Measurements from ENCODE around the gene SSBP3. TPM values are rescaled to one million over a fixed set of nuclear protein-coding genes. Genes with fewer than 3 reads are reported as not detected.

The SSBP3 gene
- total RNA-seq, 4 donors from 2014 or later, result 28.7 to 162 (median 37.0) TPM

DNA sequence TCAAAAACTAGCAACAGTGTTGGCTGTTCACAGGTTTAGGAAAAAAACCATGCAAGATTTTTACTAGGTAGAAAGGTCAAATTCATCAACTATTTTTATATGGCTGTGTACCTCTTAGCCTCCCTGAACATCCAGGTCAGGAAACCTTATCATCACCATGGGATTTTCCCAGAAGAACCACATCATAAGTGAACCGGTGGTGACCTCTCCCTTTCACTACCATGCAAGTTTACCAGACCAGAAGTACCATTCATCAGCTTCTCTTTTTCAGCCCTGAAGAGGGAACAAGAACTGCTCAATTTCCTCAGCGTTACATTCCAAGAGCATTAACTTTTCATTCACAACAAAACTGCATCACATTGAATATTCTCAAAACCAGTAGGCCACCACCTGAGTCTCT, 5.9 kb downstream of the SSBP3 start:
- Histone ChIP-seq H3K27ac (no peak overlapping the region), H3K4me1 (peaks cover 4 to 39% (median 26%) of the 10 kb centered on the region in 4 donors), H3K36me3 (peaks cover 0 to 31% (median 11%) of the 10 kb centered on the region in 4 donors), H3K27me3 (no peaks in the 10 kb centered on the region), H3K9me3 (no peaks in the 10 kb centered on the region), H3K4me3 (no peak overlapping the region)
- intact Hi-C loops (cut with DNase I; ENCODE audit: low total_unique reads), result loop anchor here (10.0 kb wide), 1 partner anchor 76 kb away; no protein-coding TSS in a partner anchor
- WGBS, 2 donors (ENCODE audit: low coverage in 1 of 2), result 75 to 79% methylated on average over 2 of the region's 2 CpGs
- in situ Hi-C loops (cut with MboI; ENCODE audit: low pct_ligation_motif_present in 1 of 4, low pct_unique_long_range_greater_than_20kb in 1 of 4, low sequenced_read_pairs in 3 of 4), result no loop called here
- DNase-seq, result no peak
- TF ChIP-seq, protein P1, sequence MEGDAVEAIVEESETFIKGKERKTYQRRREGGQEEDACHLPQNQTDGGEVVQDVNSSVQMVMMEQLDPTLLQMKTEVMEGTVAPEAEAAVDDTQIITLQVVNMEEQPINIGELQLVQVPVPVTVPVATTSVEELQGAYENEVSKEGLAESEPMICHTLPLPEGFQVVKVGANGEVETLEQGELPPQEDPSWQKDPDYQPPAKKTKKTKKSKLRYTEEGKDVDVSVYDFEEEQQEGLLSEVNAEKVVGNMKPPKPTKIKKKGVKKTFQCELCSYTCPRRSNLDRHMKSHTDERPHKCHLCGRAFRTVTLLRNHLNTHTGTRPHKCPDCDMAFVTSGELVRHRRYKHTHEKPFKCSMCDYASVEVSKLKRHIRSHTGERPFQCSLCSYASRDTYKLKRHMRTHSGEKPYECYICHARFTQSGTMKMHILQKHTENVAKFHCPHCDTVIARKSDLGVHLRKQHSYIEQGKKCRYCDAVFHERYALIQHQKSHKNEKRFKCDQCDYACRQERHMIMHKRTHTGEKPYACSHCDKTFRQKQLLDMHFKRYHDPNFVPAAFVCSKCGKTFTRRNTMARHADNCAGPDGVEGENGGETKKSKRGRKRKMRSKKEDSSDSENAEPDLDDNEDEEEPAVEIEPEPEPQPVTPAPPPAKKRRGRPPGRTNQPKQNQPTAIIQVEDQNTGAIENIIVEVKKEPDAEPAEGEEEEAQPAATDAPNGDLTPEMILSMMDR (IDR thresholded peaks at IDR 0.05), result no peak
- TF ChIP-seq POLR2AphosphoS5 (IDR thresholded peaks at IDR 0.05), result no peak
- TF ChIP-seq EP300 (IDR thresholded peaks at IDR 0.05; ENCODE audit: low read depth), result no peak
- no peak for TF ChIP-seq POLR2A (IDR thresholded peaks at IDR 0.05)

DNA sequence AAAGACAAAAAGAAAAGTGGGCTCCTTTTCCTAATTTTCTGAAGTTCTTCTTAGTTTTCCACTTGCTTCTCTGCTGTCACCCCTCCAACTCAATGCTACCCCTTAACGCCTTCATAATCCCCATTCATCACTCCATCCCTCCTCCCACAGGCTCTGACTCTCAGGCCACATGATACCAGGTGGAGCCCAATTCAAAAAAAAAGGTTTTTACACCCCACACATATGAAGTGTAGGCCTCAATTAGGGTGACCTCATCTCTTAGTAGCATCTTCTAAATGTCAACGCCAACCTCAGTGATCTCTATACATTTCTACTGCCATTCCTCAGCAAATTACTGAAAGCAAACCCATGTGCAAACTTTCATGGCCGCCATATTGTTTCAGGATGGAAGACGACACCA, 6.4 kb downstream of the SSBP3 start:
- WGBS, 2 donors (ENCODE audit: low coverage in 1 of 2), result 94 to 100% methylated on average over 3 to 4 of the region's 4 CpGs
- no peak for DNase-seq
- peaks cover 4 to 38% (median 23%) of the 10 kb centered on the region in 4 donors for H3K4me1 ChIP-seq
- H3K27ac ChIP-seq, result no peak overlapping the region
- intact Hi-C loops (cut with DNase I; ENCODE audit: low total_unique reads) (loop anchor here (10.0 kb wide), 1 partner anchor 75 kb away; no protein-coding TSS in a partner anchor), in situ Hi-C loops (cut with MboI; ENCODE audit: low pct_ligation_motif_present in 1 of 4, low pct_unique_long_range_greater_than_20kb in 1 of 4, low sequenced_read_pairs in 3 of 4) (loop anchor here in 1 of 4 donors (25.0 kb wide), 1 partner anchor 212 kb away; no protein-coding TSS in a partner anchor)
- H3K36me3 ChIP-seq, result peaks cover 0 to 31% (median 11%) of the 10 kb centered on the region in 4 donors
- no peak overlapping the region for H3K4me3 ChIP-seq
- H3K9me3 ChIP-seq, result no peaks in the 10 kb centered on the region
- TF ChIP-seq EP300 (IDR thresholded peaks at IDR 0.05; ENCODE audit: low read depth), result no peak
- TF ChIP-seq, protein P1 (IDR thresholded peaks at IDR 0.05), result no peak
- no peak for TF ChIP-seq POLR2A (IDR thresholded peaks at IDR 0.05)
- no peak for TF ChIP-seq POLR2AphosphoS5 (IDR thresholded peaks at IDR 0.05)
- H3K27me3 ChIP-seq, result no peaks in the 10 kb centered on the region

DNA sequence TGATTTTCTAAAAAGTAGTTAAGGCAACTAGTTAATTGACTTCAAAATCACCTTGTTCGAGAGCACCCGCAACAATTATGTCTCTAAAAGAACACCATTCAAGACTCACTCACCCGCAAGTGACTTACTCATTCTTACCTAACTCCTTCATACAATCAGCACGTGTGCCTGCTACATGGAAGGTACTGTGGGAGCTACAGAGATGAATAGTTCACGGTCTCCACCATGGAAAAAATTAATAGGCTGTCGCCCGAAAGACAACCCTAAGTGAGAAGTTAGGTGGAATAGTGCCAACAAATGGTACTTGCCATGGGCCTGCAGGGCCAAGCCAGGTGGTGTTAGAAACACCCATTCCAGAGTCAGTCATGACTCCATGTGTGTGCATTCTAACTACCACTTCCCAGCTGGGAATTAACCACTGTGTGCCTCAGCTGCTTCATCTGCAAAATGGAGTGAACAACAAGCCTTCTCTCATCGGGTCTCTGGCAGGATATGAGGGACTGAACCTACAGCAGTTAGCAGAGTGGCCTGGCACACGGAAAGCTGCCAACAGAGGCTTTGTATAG, 7.1 kb downstream of the SSBP3 start:
- H3K36me3 ChIP-seq, result peaks cover 0 to 31% (median 11%) of the 10 kb centered on the region in 4 donors
- TF ChIP-seq POLR2AphosphoS5 (IDR thresholded peaks at IDR 0.05) (no peak), EP300 (IDR thresholded peaks at IDR 0.05; ENCODE audit: low read depth) (no peak), POLR2A (IDR thresholded peaks at IDR 0.05) (no peak)
- TF ChIP-seq, protein P1 (IDR thresholded peaks at IDR 0.05), result no peak
- no peak overlapping the region for H3K27ac ChIP-seq
- 90 to 95% methylated on average over 3 to 9 of the region's 9 CpGs for WGBS, 2 donors (ENCODE audit: low coverage in 1 of 2)
- in situ Hi-C loops (cut with MboI; ENCODE audit: low pct_ligation_motif_present in 1 of 4, low pct_unique_long_range_greater_than_20kb in 1 of 4, low sequenced_read_pairs in 3 of 4), result loop anchor here in 1 of 4 donors (25.0 kb wide), 1 partner anchor 212 kb away; no protein-coding TSS in a partner anchor
- DNase-seq, result no peak
- H3K4me1 ChIP-seq, result peaks cover 4 to 31% (median 16%) of the 10 kb centered on the region in 4 donors
- intact Hi-C loops (cut with DNase I; ENCODE audit: low total_unique reads), result no loop called here
- no peaks in the 10 kb centered on the region for H3K9me3 ChIP-seq
- no peak overlapping the region for H3K4me3 ChIP-seq
- H3K27me3 ChIP-seq, result no peaks in the 10 kb centered on the region

DNA sequence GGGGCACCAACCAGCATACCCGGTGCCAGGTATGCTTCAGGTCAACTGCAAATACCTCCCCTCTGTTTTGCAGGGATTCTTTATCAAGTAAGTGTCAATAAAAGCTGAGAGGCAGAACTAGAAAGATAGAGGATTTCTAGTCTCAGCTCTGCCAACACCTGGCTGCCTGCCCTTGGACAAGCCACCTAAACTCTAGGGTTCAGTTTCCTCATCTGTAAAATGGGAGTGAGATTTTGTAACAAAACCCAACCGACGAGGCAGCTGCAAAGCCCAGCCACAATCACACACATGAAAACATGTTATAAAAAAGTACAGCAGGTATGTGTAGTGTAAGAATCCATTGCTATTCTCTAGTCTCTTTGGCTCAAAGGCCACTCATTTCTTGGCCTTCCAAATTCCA, 8.2 kb downstream of the SSBP3 start:
- H3K4me1 ChIP-seq, result peaks cover 3 to 20% (median 5%) of the 10 kb centered on the region in 4 donors
- no peak for DNase-seq
- H3K9me3 ChIP-seq, result no peaks in the 10 kb centered on the region
- TF ChIP-seq EP300 (IDR thresholded peaks at IDR 0.05; ENCODE audit: low read depth) (no peak), POLR2AphosphoS5 (IDR thresholded peaks at IDR 0.05) (no peak), POLR2A (IDR thresholded peaks at IDR 0.05) (no peak)
- TF ChIP-seq, protein P1 (IDR thresholded peaks at IDR 0.05), result no peak
- 87 to 100% methylated on average over 1 to 3 of the region's 3 CpGs for WGBS, 2 donors (ENCODE audit: low coverage in 1 of 2)
- H3K4me3 ChIP-seq, result no peak overlapping the region
- H3K27me3 ChIP-seq, result no peaks in the 10 kb centered on the region
- in situ Hi-C loops (cut with MboI; ENCODE audit: low pct_ligation_motif_present in 1 of 4, low pct_unique_long_range_greater_than_20kb in 1 of 4, low sequenced_read_pairs in 3 of 4), result loop anchor here in 1 of 4 donors (25.0 kb wide), 1 partner anchor 211 kb away; no protein-coding TSS in a partner anchor
- H3K27ac ChIP-seq, result no peak overlapping the region
- H3K36me3 ChIP-seq, result peaks cover 0 to 31% (median 11%) of the 10 kb centered on the region in 4 donors
- intact Hi-C loops (cut with DNase I; ENCODE audit: low total_unique reads), result no loop called here
